WTC11 (cell line): Measurements from ENCODE around the gene CHST14. TPM values are rescaled to one million over a fixed set of nuclear protein-coding genes. Genes with fewer than 3 reads are reported as not detected.

ENCODE experiments used
- ATAC-seq: fragments of 200-7000 bp; cut with Tn5 transposase; 2 replicates; pipeline ENCODE4 v1.10.0; 2021; ENCODE audit warnings: mild to moderate bottlenecking, moderate library complexity
- CTCF ChIA-PET: fragments of 300-600 bp; sonication (Branson Sonifier 250); formaldehyde crosslinking; loops from one replicate; lab custom pipeline; 2021; ENCODE audit warnings: antibody characterized with exemption; lab: Charles Lee
- POLR2A ChIA-PET: fragments of 350-600 bp; sonication (Branson Sonifier 250); formaldehyde crosslinking; loops from one replicate; lab custom pipeline; 2021; ENCODE audit warnings: antibody characterized with exemption; lab: Charles Lee
- DNase-seq: peaks from one replicate; pipeline ENCODE4 v3.0.0; 2021; ENCODE audit warnings: low spot score
- H3K27ac Mint-ChIP-seq: 2 replicates; pipeline ENCODE4 v1.8.0; 2021; ENCODE audit warnings: mixed read lengths
- H3K27me3 Mint-ChIP-seq: 2 replicates; pipeline ENCODE4 v1.8.0; 2021; ENCODE audit warnings: low read depth, mild to moderate bottlenecking, moderate library complexity, mixed read lengths
- H3K36me3 Mint-ChIP-seq: 2 replicates; pipeline ENCODE4 v1.8.0; 2021; ENCODE audit warnings: mixed read lengths
- H3K4me1 Mint-ChIP-seq: 2 replicates; pipeline ENCODE4 v1.8.0; 2022; ENCODE audit warnings: mixed read lengths
- H3K4me3 Mint-ChIP-seq: 2 replicates; pipeline ENCODE4 v1.8.0; 2021; ENCODE audit warnings: mild to moderate bottlenecking, moderate library complexity, mixed read lengths
- H3K9me3 Mint-ChIP-seq: 2 replicates; pipeline ENCODE4 v1.8.0; 2021; ENCODE audit warnings: mixed read lengths
- JUN ChIP-seq: sonication (generic); formaldehyde crosslinking; IDR thresholded peaks from 2 replicates; pipeline ENCODE4 v1.8.0; 2023; ENCODE audit warnings: mild to moderate bottlenecking, missing genetic modification reagents
- NFATC4 ChIP-seq: fragments of 250-450 bp; sonication (Bioruptor Pico); IDR thresholded peaks from 2 replicates; pipeline ENCODE4 v1.9.0; 2021; ENCODE audit warnings: mild to moderate bottlenecking
- total RNA-seq: library from RNA; stranded (reverse); gene quantifications from 3 replicates; pipeline ENCODE4 v1.2.3, GENCODE V29; 2021
- TF ChIP-seq, protein P1 (sequence below): fragments of 250-450 bp; sonication (Bioruptor Pico); IDR thresholded peaks from 2 replicates; pipeline ENCODE4 v2.1.2; 2022; ENCODE audit warnings: mild to moderate bottlenecking, moderate library complexity
- TF ChIP-seq, protein P2 (sequence below): sonication (generic); formaldehyde crosslinking; IDR thresholded peaks from 2 replicates; pipeline ENCODE4 v1.8.1; 2022; ENCODE audit warnings: low read depth, missing genetic modification reagents, borderline replicate concordance
- TF ChIP-seq, protein P3 (sequence below): sonication (generic); formaldehyde crosslinking; IDR thresholded peaks from 2 replicates; pipeline ENCODE4 v1.8.1; 2022; ENCODE audit warnings: mild to moderate bottlenecking, missing genetic modification reagents, moderate library complexity, borderline replicate concordance
- TF ChIP-seq, protein P4 (sequence below): sonication (generic); formaldehyde crosslinking; IDR thresholded peaks from 2 replicates; pipeline ENCODE4 v1.8.1; 2023; ENCODE audit warnings: mild to moderate bottlenecking, missing genetic modification reagents, moderate library complexity

The CHST14 gene
- total RNA-seq, 1 experiment from 2014 or later, result 21.3 TPM

DNA sequence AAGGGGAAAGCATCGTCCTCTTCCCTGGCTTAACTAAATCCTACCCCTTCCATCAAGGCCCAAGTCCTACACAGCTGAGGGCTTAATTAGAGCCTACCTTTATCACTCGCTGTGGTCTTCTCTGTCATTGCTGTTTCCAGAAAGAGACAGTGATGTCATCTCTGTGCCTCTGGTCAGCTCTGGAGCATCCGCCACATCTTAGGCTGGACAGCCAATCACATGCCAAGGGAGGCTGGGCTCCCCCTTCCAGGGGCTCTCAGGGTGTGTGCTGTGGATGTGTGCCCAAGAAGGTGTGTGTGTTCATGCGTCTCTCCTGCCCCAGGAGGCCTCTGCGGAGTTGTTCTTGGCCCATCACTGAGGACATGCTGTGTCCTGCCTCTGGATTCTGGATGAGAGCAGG is 42.8 kb downstream of the CHST14 start (continued):
- TF ChIP-seq JUN (CRISPR knock-in tag), result no peak
- TF ChIP-seq, protein P1, sequence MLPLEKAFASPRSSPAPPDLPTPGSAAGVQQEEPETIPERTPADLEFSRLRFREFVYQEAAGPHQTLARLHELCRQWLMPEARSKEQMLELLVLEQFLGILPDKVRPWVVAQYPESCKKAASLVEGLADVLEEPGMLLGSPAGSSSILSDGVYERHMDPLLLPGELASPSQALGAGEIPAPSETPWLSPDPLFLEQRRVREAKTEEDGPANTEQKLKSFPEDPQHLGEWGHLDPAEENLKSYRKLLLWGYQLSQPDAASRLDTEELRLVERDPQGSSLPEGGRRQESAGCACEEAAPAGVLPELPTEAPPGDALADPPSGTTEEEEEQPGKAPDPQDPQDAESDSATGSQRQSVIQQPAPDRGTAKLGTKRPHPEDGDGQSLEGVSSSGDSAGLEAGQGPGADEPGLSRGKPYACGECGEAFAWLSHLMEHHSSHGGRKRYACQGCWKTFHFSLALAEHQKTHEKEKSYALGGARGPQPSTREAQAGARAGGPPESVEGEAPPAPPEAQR (CRISPR knock-in tag), result no peak
- TF ChIP-seq, protein P2, sequence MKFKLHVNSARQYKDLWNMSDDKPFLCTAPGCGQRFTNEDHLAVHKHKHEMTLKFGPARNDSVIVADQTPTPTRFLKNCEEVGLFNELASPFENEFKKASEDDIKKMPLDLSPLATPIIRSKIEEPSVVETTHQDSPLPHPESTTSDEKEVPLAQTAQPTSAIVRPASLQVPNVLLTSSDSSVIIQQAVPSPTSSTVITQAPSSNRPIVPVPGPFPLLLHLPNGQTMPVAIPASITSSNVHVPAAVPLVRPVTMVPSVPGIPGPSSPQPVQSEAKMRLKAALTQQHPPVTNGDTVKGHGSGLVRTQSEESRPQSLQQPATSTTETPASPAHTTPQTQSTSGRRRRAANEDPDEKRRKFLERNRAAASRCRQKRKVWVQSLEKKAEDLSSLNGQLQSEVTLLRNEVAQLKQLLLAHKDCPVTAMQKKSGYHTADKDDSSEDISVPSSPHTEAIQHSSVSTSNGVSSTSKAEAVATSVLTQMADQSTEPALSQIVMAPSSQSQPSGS (CRISPR knock-in tag), result no peak
- TF ChIP-seq, protein P3, sequence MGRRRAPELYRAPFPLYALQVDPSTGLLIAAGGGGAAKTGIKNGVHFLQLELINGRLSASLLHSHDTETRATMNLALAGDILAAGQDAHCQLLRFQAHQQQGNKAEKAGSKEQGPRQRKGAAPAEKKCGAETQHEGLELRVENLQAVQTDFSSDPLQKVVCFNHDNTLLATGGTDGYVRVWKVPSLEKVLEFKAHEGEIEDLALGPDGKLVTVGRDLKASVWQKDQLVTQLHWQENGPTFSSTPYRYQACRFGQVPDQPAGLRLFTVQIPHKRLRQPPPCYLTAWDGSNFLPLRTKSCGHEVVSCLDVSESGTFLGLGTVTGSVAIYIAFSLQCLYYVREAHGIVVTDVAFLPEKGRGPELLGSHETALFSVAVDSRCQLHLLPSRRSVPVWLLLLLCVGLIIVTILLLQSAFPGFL (CRISPR knock-in tag), result no peak

DNA sequence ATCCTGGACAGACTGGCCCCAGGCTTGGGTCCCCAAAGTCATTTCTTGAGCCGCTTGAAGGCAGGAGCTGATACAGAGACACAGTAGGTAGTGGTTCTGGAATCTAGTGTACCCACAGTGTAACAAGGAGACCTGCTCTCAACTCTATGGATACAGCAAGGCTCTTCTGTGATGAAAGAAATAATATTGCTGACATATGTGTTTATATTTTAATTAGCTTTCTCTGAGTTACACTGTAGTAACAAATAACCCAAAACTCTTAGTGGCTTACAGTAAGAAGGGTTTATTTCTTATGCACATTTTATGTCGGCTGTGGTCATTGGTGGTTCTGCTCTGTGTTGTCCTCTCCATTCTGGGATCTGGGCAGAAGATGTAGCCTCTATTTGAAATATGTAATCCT is 45.5 kb downstream of the CHST14 start:
- Mint-ChIP-seq H3K27ac (no peak overlapping the region), H3K9me3 (no peaks in the 10 kb centered on the region), H3K4me1 (peaks cover 10% of the 10 kb centered on the region), H3K4me3 (no peak overlapping the region), H3K36me3 (no peaks in the 10 kb centered on the region), H3K27me3 (peaks cover 23% of the 10 kb centered on the region)
- TF ChIP-seq, protein P3 (CRISPR knock-in tag), result no peak
- TF ChIP-seq NFATC4 (CRISPR knock-in tag), result no peak
- TF ChIP-seq, protein P4, sequence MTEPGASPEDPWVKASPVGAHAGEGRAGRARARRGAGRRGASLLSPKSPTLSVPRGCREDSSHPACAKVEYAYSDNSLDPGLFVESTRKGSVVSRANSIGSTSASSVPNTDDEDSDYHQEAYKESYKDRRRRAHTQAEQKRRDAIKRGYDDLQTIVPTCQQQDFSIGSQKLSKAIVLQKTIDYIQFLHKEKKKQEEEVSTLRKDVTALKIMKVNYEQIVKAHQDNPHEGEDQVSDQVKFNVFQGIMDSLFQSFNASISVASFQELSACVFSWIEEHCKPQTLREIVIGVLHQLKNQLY, result no peak
- TF ChIP-seq, protein P1 (CRISPR knock-in tag), result no peak
- ChIA-PET CTCF (no interaction called here), POLR2A (no interaction called here)
- DNase-seq, result no peak
- ATAC-seq, result no peak

Other genes with a start within 250 kb of the CHST14 start
- 8.7 to 11.7 TPM (median 9.6 TPM) in 3 replicates for gene PAK6, start 231.9 kb upstream of the CHST14 start, total RNA-seq
- 1.2 to 1.7 TPM (median 1.4 TPM) in 3 replicates for gene ANKRD63, start 187.9 kb upstream of the CHST14 start, total RNA-seq
- 14.2 to 18.5 TPM (median 15.2 TPM) in 3 replicates for gene PLCB2, start 163.0 kb upstream of the CHST14 start, total RNA-seq
- gene INAFM2, start 147.3 kb upstream of the CHST14 start, total RNA-seq, result 28.2 to 34.2 TPM (median 30.3 TPM) in 3 replicates
- gene CCDC9B, start 130.0 kb upstream of the CHST14 start, total RNA-seq, result 1.4 to 1.8 TPM (median 1.8 TPM) in 3 replicates
- gene PHGR1, start 120.0 kb upstream of the CHST14 start, total RNA-seq, result not detected in 3 replicates
- 1.0 to 3.5 TPM (median 1.9 TPM) in 3 replicates for gene DISP2, start 112.8 kb upstream of the CHST14 start, total RNA-seq
- gene KNSTRN, start 88.3 kb upstream of the CHST14 start, total RNA-seq, result 58.7 to 73.4 TPM (median 64.6 TPM) in 3 replicates
- 82.2 to 96.1 TPM (median 89.3 TPM) in 3 replicates for gene IVD, start 65.2 kb upstream of the CHST14 start, total RNA-seq
- gene BAHD1, start 30.0 kb upstream of the CHST14 start, total RNA-seq, result 40.7 to 49.1 TPM (median 41.5 TPM) in 3 replicates
- 12.8 to 15.6 TPM (median 13.7 TPM) in 3 replicates for gene CCDC32, start 94.1 kb downstream of the CHST14 start, total RNA-seq
- gene RPUSD2, start 98.3 kb downstream of the CHST14 start, total RNA-seq, result 28.5 to 34.2 TPM (median 30.8 TPM) in 3 replicates
- gene KNL1, start 123.3 kb downstream of the CHST14 start, total RNA-seq, result 18.4 to 24.0 TPM (median 21.1 TPM) in 3 replicates
- 29.7 to 36.4 TPM (median 31.0 TPM) in 3 replicates for gene RAD51, start 224.2 kb downstream of the CHST14 start, total RNA-seq